K562 (cell line): ENCODE results near the gene GLRA3. TPM values are rescaled to one million over a fixed set of nuclear protein-coding genes. Genes with fewer than 3 reads are reported as not detected.

Experiments
- ATAC-seq: fragments of 200-7000 bp; cut with Tn5 transposase; 3 replicates; pipeline ENCODE4 v1.9.1; 2020; ENCODE audit warnings: moderate library complexity
- BruUV-seq: library from RNA; stranded (reverse); fragments of 400-500 nt; replicated peaks from 2 replicates; lab custom pipeline; 2021; lab: Mats Ljungman, UMichigan
- CTCF ChIA-PET: fragments of 300-600 bp; formaldehyde crosslinking; extraction: SDS; loops from one replicate; lab custom pipeline; 2021; ENCODE audit warnings: low intra/inter-chr PET ratio; lab: Yijun Ruan, JAX
- POLR2A ChIA-PET: fragments of 300-600, 350-650 bp; sonication (Branson Sonifier 250); formaldehyde crosslinking; extraction: SDS; loops from one replicate; lab custom pipeline; 2021; ENCODE audit warnings: antibody characterized with exemption, inconsistent platforms; lab: Yijun Ruan, JAX
- DNase-seq, 4 experiments: peaks; one replicate each; pipeline versions ENCODE4 v3.0.0 to v3.0.0-alpha.2; 2011 to 2018; ENCODE audit warnings: low spot score in 3 of 4, mixed read lengths in 3 of 4; ENCODE audit errors: extremely low read depth in 1 of 4
- FAIRE-seq: peaks from 2 replicates; lab custom pipeline; 2011; peaks lifted over from hg19 to GRCh38; lab: Jason Lieb, UNC
- H2AFZ ChIP-seq: 2 replicates; pipeline ENCODE4 v1.6.0; 2011; ENCODE audit warnings: low read depth, low read length, control low read depth, inconsistent platforms
- H3K27ac ChIP-seq: fragments of 200-600 bp; 3 replicates; pipeline ENCODE4 v1.8.0; 2011; ENCODE audit warnings: low read depth, mild to moderate bottlenecking, control low read depth, inconsistent platforms, low read length, moderate library complexity, mixed read lengths; ENCODE audit errors: extremely low read depth
- H3K27me3 ChIP-seq, 2 experiments: fragments of 300-600 bp in 1 of 2; 2 replicates in 1 of 2; 3 replicates in 1 of 2; pipeline versions ENCODE4 v1.6.0 to v1.8.0; 2011; ENCODE audit warnings: inconsistent platforms in 2 of 2, low read length in 2 of 2, mild to moderate bottlenecking in 1 of 2, mixed read lengths in 1 of 2, moderate library complexity in 1 of 2; ENCODE audit not compliant: control insufficient read depth in 2 of 2, insufficient read depth in 2 of 2
- H3K36me3 ChIP-seq: fragments of 300-600 bp; 3 replicates; pipeline ENCODE4 v1.8.0; 2011; ENCODE audit warnings: mild to moderate bottlenecking, low read length, inconsistent platforms; ENCODE audit not compliant: control insufficient read depth, insufficient read depth
- H3K4me1 ChIP-seq, 2 experiments: fragments of 200-600 bp in 1 of 2; replicated peaks in 1 of 2; 2 replicates in 1 of 2; 3 replicates in 1 of 2; pipeline versions ENCODE4 v1.5.1 to v1.8.0; 2011; ENCODE audit warnings: inconsistent platforms in 2 of 2, low read length in 2 of 2, mild to moderate bottlenecking in 1 of 2, mixed read lengths in 1 of 2, moderate library complexity in 1 of 2; ENCODE audit not compliant: control insufficient read depth in 2 of 2, insufficient read depth in 2 of 2
- H3K4me2 ChIP-seq: 2 replicates; pipeline ENCODE4 v1.6.1; 2011; ENCODE audit warnings: low read length, control low read depth, inconsistent platforms, mixed read lengths; ENCODE audit not compliant: insufficient read depth
- H3K4me3 ChIP-seq: fragments of 200-600 bp; sonication (generic), shearing (Covaris generic); 2 replicates; pipeline ENCODE4 v1.5.1; 2016; ENCODE audit warnings: control low read depth, inconsistent platforms
- H3K79me2 ChIP-seq: fragments of 200-600 bp; 3 replicates; pipeline ENCODE4 v1.8.0; 2011; ENCODE audit warnings: low read length, inconsistent platforms; ENCODE audit not compliant: control insufficient read depth, insufficient read depth
- H3K9ac ChIP-seq, 2 experiments: 2 replicates each; pipeline versions ENCODE4 v1.6.0 to v1.6.1; 2011; ENCODE audit warnings: low read depth in 2 of 2, low read length in 2 of 2, control low read depth in 1 of 2, inconsistent platforms in 1 of 2, mild to moderate bottlenecking in 1 of 2, mixed read lengths in 1 of 2; ENCODE audit not compliant: insufficient read depth in 1 of 2
- H3K9me1 ChIP-seq: one replicate; pipeline ENCODE4 v1.6.0; 2011; ENCODE audit warnings: inconsistent platforms, mild to moderate bottlenecking, low read length, moderate library complexity; ENCODE audit not compliant: control insufficient read depth, insufficient read depth
- H3K9me3 ChIP-seq: replicated peaks from 2 replicates; pipeline ENCODE4 v1.5.1; 2011; ENCODE audit warnings: low read depth, low read length, inconsistent platforms; ENCODE audit not compliant: control insufficient read depth, insufficient read depth
- H4K20me1 ChIP-seq: replicated peaks from 2 replicates; pipeline ENCODE4 v1.6.1; 2011; ENCODE audit warnings: low read length, inconsistent platforms, mixed read lengths; ENCODE audit not compliant: control insufficient read depth, insufficient read depth
- ARID1B ChIP-seq: fragments of 450-650 bp; IDR thresholded peaks from 2 replicates; pipeline ENCODE4 v1.6.1; 2016; ENCODE audit warnings: antibody characterized with exemption, mild to moderate bottlenecking, inconsistent platforms
- BHLHE40 ChIP-seq: IDR thresholded peaks from 2 replicates; pipeline ENCODE4 v1.6.1; 2011; ENCODE audit warnings: low read length, improper control_type of control experiment
- CEBPG ChIP-seq, 3 experiments: fragments of 200-800 bp in 1 of 3; sonication (Bioruptor generic) in 1 of 3; sonication (generic) in 1 of 3; formaldehyde crosslinking in 1 of 3; IDR thresholded peaks in 2 of 3; conservative IDR thresholded peaks in 1 of 3; 2 replicates each; pipeline versions ENCODE4 v1.6.1 to v1.8.0; 2016 to 2022; ENCODE audit warnings: missing compliant biosample characterization in 2 of 3, missing genetic modification characterization in 2 of 3, mild to moderate bottlenecking in 1 of 3, missing genetic modification reagents in 1 of 3
- DPF2 ChIP-seq: fragments of 450-650 bp; IDR thresholded peaks from 2 replicates; pipeline ENCODE4 v1.6.1; 2016
- ELF4 ChIP-seq: fragments of 450-650 bp; formaldehyde crosslinking; IDR thresholded peaks from 2 replicates; pipeline ENCODE4 v1.4.0; 2022; ENCODE audit warnings: missing genetic modification characterization
- FOXM1 ChIP-seq, 2 experiments: fragments of 450-650 bp in 1 of 2; sonication (generic) in 1 of 2; formaldehyde crosslinking in 1 of 2; IDR thresholded peaks; 2 replicates each; pipeline versions ENCODE4 v1.6.1 to v1.9.0; 2017 to 2022; ENCODE audit warnings: low read depth in 2 of 2, mild to moderate bottlenecking in 2 of 2, missing genetic modification reagents in 1 of 2, moderate library complexity in 1 of 2
- MAFF ChIP-seq: IDR thresholded peaks from 2 replicates; pipeline ENCODE4 v1.6.1; 2012; ENCODE audit warnings: low read length, improper control_type of control experiment
- PKNOX1 ChIP-seq: fragments of 450-650 bp; IDR thresholded peaks from 2 replicates; pipeline ENCODE4 v1.6.1; 2016
- SNIP1 ChIP-seq: fragments of 450-650 bp; IDR thresholded peaks from 2 replicates; pipeline ENCODE4 v1.7.1; 2017; ENCODE audit warnings: low read depth, mild to moderate bottlenecking
- ZNF277 ChIP-seq: fragments of 250-450 bp; sonication (Bioruptor Pico); IDR thresholded peaks from 2 replicates; pipeline ENCODE4 v1.8.0; 2022; ENCODE audit warnings: inconsistent platforms, mild to moderate bottlenecking, moderate library complexity, borderline replicate concordance
- WGBS: fragments of 100-300 bp; shearing (Covaris generic); methylation state at CpG from one replicate; pipeline ENCODE4 v1.1.6; 2016; ENCODE audit warnings: low coverage, mixed read lengths; ENCODE audit not compliant: insufficient coverage; ENCODE audit errors: missing lambda C conversion rate; 5-methylcytosine and 5-hydroxymethylcytosine counted together
- in situ Hi-C: fragments of 300-500 bp; cut with MboI; formaldehyde crosslinking; loops from 4 replicates; pipeline ENCODE4 v1.15.0; 2018; ENCODE audit warnings: inconsistent platforms, mixed read lengths
- intact Hi-C: fragments of 100-400 bp; cut with micrococcal nuclease; formaldehyde crosslinking; loops from 2 replicates; pipeline ENCODE4 v1.14.2; 2022
- polyA plus RNA-seq, 8 experiments: library from polyadenylated mRNA; depleted of rRNA in 4 of 8; stranded (reverse) in 5 of 8; unstranded in 3 of 8; fragments of >200 nt; fragmentation: Nextera tagmentation in 2 of 8; fragmentation: Illumina TruSeq in 1 of 8; extraction: Ambion mirVana in 2 of 8; extraction: Trizol in 1 of 8; gene quantifications; 2 replicates each; pipeline versions ENCODE4 v1.2.1 to v1.2.3, GENCODE V29; 2011 to 2014; ENCODE audit warnings: inconsistent platforms in 1 of 8, missing spikeins in 1 of 8
- total RNA-seq, 7 experiments: library from RNA; depleted of rRNA in 6 of 7; stranded (reverse); fragments of >200 nt in 6 of 7; fragmentation: Illumina TruSeq in 2 of 7; extraction: Trizol in 2 of 7; gene quantifications; 2 replicates each; pipeline versions ENCODE4 v1.2.1 to v1.2.3, GENCODE V29; 2011 to 2021; ENCODE audit warnings: low replicate concordance in 1 of 7
- TF ChIP-seq, protein P1 (sequence below), 2 experiments: fragments of 450-650 bp in 1 of 2; sonication (generic) in 1 of 2; formaldehyde crosslinking in 1 of 2; IDR thresholded peaks in 1 of 2; conservative IDR thresholded peaks in 1 of 2; 2 replicates each; pipeline versions ENCODE4 v1.6.1 to v1.8.1; 2016 to 2023; ENCODE audit warnings: mild to moderate bottlenecking in 2 of 2, moderate library complexity in 2 of 2, inconsistent platforms in 1 of 2, missing genetic modification reagents in 1 of 2

Gene GLRA3
- total and polyA plus RNA-seq, 9 of the 15 experiments (the other 6 are each of a cell fraction or from before 2014, with no cell fraction given): 0.06 to 0.14 (median 0.08) TPM; not detected in 2

DNA sequence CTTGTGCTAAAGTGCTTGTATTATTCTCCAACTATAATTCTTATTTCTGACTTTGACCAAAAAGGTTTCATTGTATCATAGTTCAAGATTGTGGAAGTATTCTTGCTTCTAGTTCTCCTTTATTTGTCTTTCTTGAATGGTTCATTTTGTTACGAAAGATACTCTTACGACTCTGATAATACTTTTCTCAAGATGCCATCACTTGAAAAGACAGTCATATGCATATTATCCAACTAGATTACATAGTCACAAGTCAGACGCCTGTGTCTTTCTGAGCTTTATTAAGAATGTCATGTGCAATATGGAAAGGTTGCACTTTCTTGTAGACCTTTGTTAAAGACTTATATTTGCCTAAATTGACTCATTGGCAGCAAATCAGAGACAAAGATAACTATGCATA, 235.3 kb downstream of the GLRA3 start:
- DNase-seq (no peak), FAIRE-seq (no peak)
- POLR2A ChIA-PET: no interaction called here
- H3K27ac ChIP-seq: no peak overlapping the region; the same call in 2 of the 3 replicates
- H4K20me1 ChIP-seq: no peaks in the 10 kb centered on the region
- 78% methylated on average over 3 of the region's 3 CpGs for WGBS
- peak overlapping the region; percentile 29; the same call in 1 of the 2 replicates for H2AFZ ChIP-seq
- in situ Hi-C loops: no loop called here
- no peaks in the 10 kb centered on the region for H3K9me3 ChIP-seq
- no TSS peak for BruUV-seq
- no peak overlapping the region for H3K4me3 ChIP-seq
- no peaks in the 10 kb centered on the region for H3K9me1 ChIP-seq
- TF ChIP-seq ELF4: no peak
- TF ChIP-seq, all 486 proteins: peak for 0
- H3K9ac ChIP-seq: no peak overlapping the region
- intact Hi-C loops: no loop called here
- no peak overlapping the region for H3K4me2 ChIP-seq
- H3K4me1 ChIP-seq: peaks cover 0 to 4% of the 10 kb centered on the region in 2 experiments; a peak in 2 of 5 replicates
- no peaks in the 10 kb centered on the region for H3K36me3 ChIP-seq
- H3K27me3 ChIP-seq: no peaks in the 10 kb centered on the region
- no peaks in the 10 kb centered on the region for H3K79me2 ChIP-seq
- ATAC-seq: no peak
- CTCF ChIA-PET: no interaction called here

DNA sequence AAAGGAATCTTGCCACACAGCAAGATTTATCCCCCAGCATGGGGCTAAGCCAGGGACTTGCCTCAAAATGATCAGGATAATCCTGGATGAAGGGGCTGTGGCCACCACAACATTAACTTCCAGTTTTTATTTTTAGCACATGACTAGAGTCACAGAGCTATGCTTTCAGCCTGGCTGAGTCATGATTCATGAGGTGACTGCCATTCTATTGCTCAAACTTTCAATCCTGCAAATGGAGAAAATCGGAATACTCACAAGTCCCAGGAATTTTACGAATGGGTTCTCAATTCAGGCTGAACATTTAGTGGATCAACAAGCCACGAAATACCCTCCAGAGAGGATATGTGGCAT, 236.1 kb downstream of the GLRA3 start:
- no peaks in the 10 kb centered on the region for H3K9me1 ChIP-seq
- H3K4me2 ChIP-seq: no peak overlapping the region
- intact Hi-C loops: no loop called here
- H3K9me3 ChIP-seq: no peaks in the 10 kb centered on the region
- H2AFZ ChIP-seq: peak overlapping the region; percentile 73
- ChIA-PET POLR2A (interaction anchor here (1.0 kb wide), 1 partner anchor 29 kb away, joined by 3 read pairs; no protein-coding TSS in a partner anchor), CTCF (no interaction called here)
- peak overlapping the region; percentile 50; the same call in 1 of the 3 replicates for H3K27ac ChIP-seq
- H4K20me1 ChIP-seq: no peaks in the 10 kb centered on the region
- ATAC-seq (peak; percentile 68), FAIRE-seq (no peak), DNase-seq (peak in 2 of 4 experiments; percentile 34 to 53)
- no peak overlapping the region for H3K9ac ChIP-seq
- H3K4me3 ChIP-seq: no peak overlapping the region
- WGBS: 9% methylated on average over 3 of the region's 3 CpGs
- in situ Hi-C loops: no loop called here
- H3K79me2 ChIP-seq: no peaks in the 10 kb centered on the region
- no peaks in the 10 kb centered on the region for H3K27me3 ChIP-seq
- H3K4me1 ChIP-seq: peaks cover 0 to 4% of the 10 kb centered on the region in 2 experiments; a peak in 2 of 5 replicates
- BruUV-seq: no TSS peak
- H3K36me3 ChIP-seq: no peaks in the 10 kb centered on the region
- TF ChIP-seq FOXM1 (IDR thresholded peaks at IDR 0.05; ENCODE audit: low read depth): no peak
- no peak for TF ChIP-seq FOXM1 (CRISPR knock-in tag; IDR thresholded peaks at IDR 0.05; ENCODE audit: low read depth)
- no peak for TF ChIP-seq SNIP1
- peak; percentile 22; the same call in 1 of the 2 replicates for TF ChIP-seq DPF2
- TF ChIP-seq PKNOX1: 0 out of 2 replicates have a peak, but pooled peaks have one; percentile 11
- TF ChIP-seq CEBPG (CRISPR knock-in tag; IDR thresholded peaks at IDR 0.05): peak; percentile 23; the same call in 1 of the 2 replicates
- TF ChIP-seq CEBPG (tag; conservative IDR thresholded peaks at IDR 0.05 in 1 of 2, IDR thresholded peaks at IDR 0.05 in 1 of 2): peak in 1 of 2 experiments; percentile 54; a peak in 2 of 4 replicates
- 0 out of 2 replicates have a peak, but pooled peaks have one; percentile 17 for TF ChIP-seq ARID1B
- TF ChIP-seq BHLHE40: peak; percentile 23; the same call in 1 of the 2 replicates
- TF ChIP-seq ZNF277: no peak
- TF ChIP-seq, protein P1, sequence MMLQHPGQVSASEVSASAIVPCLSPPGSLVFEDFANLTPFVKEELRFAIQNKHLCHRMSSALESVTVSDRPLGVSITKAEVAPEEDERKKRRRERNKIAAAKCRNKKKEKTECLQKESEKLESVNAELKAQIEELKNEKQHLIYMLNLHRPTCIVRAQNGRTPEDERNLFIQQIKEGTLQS (IDR thresholded peaks at IDR 0.05): peak; percentile 74
- TF ChIP-seq, protein P1 (CRISPR knock-in tag; conservative IDR thresholded peaks at IDR 0.05): no peak
- peak; percentile 43; the same call in 1 of the 2 replicates for TF ChIP-seq MAFF
